ENCODE measurements around the gene CYP2A6. TPM values are rescaled to one million over a fixed set of nuclear protein-coding genes. Genes with fewer than 3 reads are reported as not detected.

CYP2A6 gene
- total and polyA plus RNA-seq, 2 of the 4 experiments (the other 2 are of a cell fraction), result not detected

GRCh38 chr19:40893112-40893511 lies 42.9 kb upstream of the CYP2A6 start:
- Histone ChIP-seq H3K9ac (ENCODE audit: low read depth, low read length) (no peak overlapping the region), H4K20me1 (ENCODE audit: insufficient read depth, low read length) (no peaks in the 10 kb centered on the region), H2BK20ac (ENCODE audit: low read depth, low read length) (no peak overlapping the region), H2AFZ (replicated peaks; ENCODE audit: low read length, poor library complexity) (no peak overlapping the region), H3K4ac (ENCODE audit: low read depth, low read length) (no peak overlapping the region), H3K14ac (replicated peaks; ENCODE audit: low read depth, low read length) (no peak overlapping the region), H2BK15ac (ENCODE audit: low read depth, low read length) (no peak overlapping the region), H3K79me1 (ENCODE audit: low read depth in 1 of 2, low read length in 2 of 2) (no peaks in the 10 kb centered on the region), H3K23ac (ENCODE audit: low read depth, low read length) (no peak overlapping the region), H3K4me3 (ENCODE audit: insufficient read depth, low read depth, low read length) (no peak overlapping the region), H3K56ac (ENCODE audit: extremely low read depth, insufficient read depth, low read length) (no peak overlapping the region), H4K91ac (ENCODE audit: insufficient read depth, low read depth, low read length) (no peak overlapping the region), H3K4me1 (ENCODE audit: control insufficient read depth, insufficient read depth, low read length) (no peaks in the 10 kb centered on the region), H3K18ac (ENCODE audit: low read depth, low read length) (no peak overlapping the region), H3K9me1 (ENCODE audit: insufficient read depth, low read length) (no peaks in the 10 kb centered on the region), H3K27ac (ENCODE audit: insufficient read depth, low read length) (no peak overlapping the region), H2BK120ac (ENCODE audit: low read depth, low read length) (no peak overlapping the region), H4K8ac (ENCODE audit: low read depth in 2 of 2, low read length in 2 of 2) (no peak overlapping the region), H3K9me3 (ENCODE audit: control insufficient read depth, insufficient read depth, low read length) (no peaks in the 10 kb centered on the region), H2AK9ac (replicated peaks; ENCODE audit: low read depth, low read length, poor library complexity) (no peak overlapping the region), H3K4me2 (ENCODE audit: low read depth, low read length) (no peak overlapping the region), H3K36me3 (ENCODE audit: control insufficient read depth, insufficient read depth, low read length) (no peaks in the 10 kb centered on the region), H3K27me3 (ENCODE audit: control insufficient read depth, insufficient read depth, low read length) (peaks cover 3% of the 10 kb centered on the region; the same call in 1 of the 2 replicates), H2BK5ac (ENCODE audit: low read depth, low read length, poor library complexity, severe bottlenecking) (no peak overlapping the region), H2AK5ac (ENCODE audit: low read depth, low read length) (no peak overlapping the region), H4K5ac (ENCODE audit: low read depth, low read length) (no peak overlapping the region)
- DNase-seq, result no peak
- intact Hi-C loops (cut with micrococcal nuclease) (no loop called here), dilution Hi-C loops (cut with HindIII; ENCODE audit: low sequenced_read_pairs, unreplicated experiment) (no loop called here), in situ Hi-C loops (cut with MboI; ENCODE audit: low sequenced_read_pairs) (no loop called here)
- no TSS peak for BruUV-seq (replicated peaks)
- ATAC-seq (ENCODE audit: low read depth), result no peak
- CTCF ChIA-PET, result no interaction called here
- no peak for TF ChIP-seq MAFK (IDR thresholded peaks at IDR 0.05; ENCODE audit: low read depth, low read length)
- TF ChIP-seq CTCF (conservative IDR thresholded peaks at IDR 0.05; ENCODE audit: low read depth, low read length), result no peak
- TF ChIP-seq RFX5 (IDR thresholded peaks at IDR 0.05; ENCODE audit: low read depth, low read length), result no peak
- no peak for TF ChIP-seq RAD21 (IDR thresholded peaks at IDR 0.05; ENCODE audit: low read length)
- TF ChIP-seq ELK1 (IDR thresholded peaks at IDR 0.05; ENCODE audit: borderline replicate concordance, low read depth, low read length), result no peak
- no peak for TF ChIP-seq MAZ (IDR thresholded peaks at IDR 0.05; ENCODE audit: borderline replicate concordance, low read depth, low read length)
- TF ChIP-seq NFE2L2 (IDR thresholded peaks at IDR 0.05; ENCODE audit: low read depth, low read length), result no peak
- TF ChIP-seq POLR2A (IDR thresholded peaks at IDR 0.05; ENCODE audit: low read depth, low read length), result no peak
- no peak for TF ChIP-seq SMC3 (IDR thresholded peaks at IDR 0.05; ENCODE audit: low read depth, low read length)
- TF ChIP-seq RCOR1 (IDR thresholded peaks at IDR 0.05; ENCODE audit: insufficient replicate concordance, low read length), result no peak
- TF ChIP-seq CHD1 (IDR thresholded peaks at IDR 0.05; ENCODE audit: low read depth, low read length), result no peak
- POLR2A ChIA-PET (ENCODE audit: unreplicated experiment), result no interaction called here

Measured in IMR-90 (cell line).